Thymus (tissue), 11 donors: ENCODE results near the gene CADPS2. TPM values are rescaled to one million over a fixed set of nuclear protein-coding genes. Genes with fewer than 3 reads are reported as not detected.
"Not testable (repeated sequence)": the region's sequence is repeated elsewhere in the genome, so short reads cannot be mapped to it uniquely, and the experiment has no call there.

ENCODE experiments used
- DNase-seq, 9 donors: peaks; one replicate each; pipeline ENCODE4 v3.0.0-alpha.2; 2013; ENCODE audit warnings: low spot score in 9 of 9, low read depth in 6 of 9, missing footprints in 1 of 9
- H3K27ac ChIP-seq, 2 donors: one replicate each; pipeline ENCODE4 v1.5.1; 2013; ENCODE audit warnings: control low read depth in 1 of 2, low read depth in 1 of 2, low read length in 1 of 2, mild to moderate bottlenecking in 1 of 2, moderate library complexity in 1 of 2
- H3K27me3 ChIP-seq, 2 donors: one replicate each; pipeline ENCODE4 v1.5.1; 2013; ENCODE audit warnings: low read length in 1 of 2; ENCODE audit not compliant: control insufficient read depth in 2 of 2, insufficient read depth in 1 of 2
- H3K36me3 ChIP-seq, 2 donors: one replicate each; pipeline ENCODE4 v1.5.1; 2013; ENCODE audit warnings: low read length in 1 of 2, mild to moderate bottlenecking in 1 of 2, moderate library complexity in 1 of 2; ENCODE audit not compliant: control insufficient read depth in 2 of 2, insufficient read depth in 2 of 2
- H3K4me1 ChIP-seq, 2 donors: one replicate each; pipeline ENCODE4 v1.5.1; 2013; ENCODE audit warnings: low read length in 2 of 2; ENCODE audit not compliant: control insufficient read depth in 2 of 2, insufficient read depth in 2 of 2
- H3K4me3 ChIP-seq, 2 donors: one replicate each; pipeline ENCODE4 v1.5.1; 2013; ENCODE audit warnings: low read length in 2 of 2, control low read depth in 1 of 2, mild to moderate bottlenecking in 1 of 2
- H3K9me3 ChIP-seq, 2 donors: one replicate each; pipeline ENCODE4 v1.5.1; 2013; ENCODE audit warnings: low read length in 1 of 2, mild to moderate bottlenecking in 1 of 2; ENCODE audit not compliant: control insufficient read depth in 2 of 2, insufficient read depth in 1 of 2
- WGBS: extraction: QIAGEN DNeasy Blood & Tissue Kit; methylation state at CpG from one replicate; pipeline ENCODE4 v1.1.7; 2013; 5-methylcytosine and 5-hydroxymethylcytosine counted together
- polyA plus RNA-seq: library from polyadenylated mRNA; stranded (reverse); fragments of 200-250 nt; gene quantifications from one replicate; pipeline ENCODE4 v1.2.3, GENCODE V29; 2013
- total RNA-seq: library from RNA; stranded (reverse); fragments of 120-200 nt; gene quantifications from one replicate; pipeline ENCODE4 v1.2.4, GENCODE V29; 2013
- donor health status: healthy.

The CADPS2 gene
- total and polyA plus RNA-seq, 2 donors, result 7.4 to 9.5 TPM

- DNase-seq, result no peak
- Histone ChIP-seq H3K36me3 (no peaks in the 10 kb centered on the region), H3K27ac (no peak overlapping the region), H3K4me1 (no peaks in the 10 kb centered on the region), H3K4me3 (no peak overlapping the region), H3K9me3 (no peaks in the 10 kb centered on the region), H3K27me3 (no peaks in the 10 kb centered on the region)
- WGBS, result 96% methylated on average over 1 of the region's 1 CpG
Measured at GRCh38 chr7:122290476-122290875, 595.8 kb downstream of the CADPS2 start.

DNA sequence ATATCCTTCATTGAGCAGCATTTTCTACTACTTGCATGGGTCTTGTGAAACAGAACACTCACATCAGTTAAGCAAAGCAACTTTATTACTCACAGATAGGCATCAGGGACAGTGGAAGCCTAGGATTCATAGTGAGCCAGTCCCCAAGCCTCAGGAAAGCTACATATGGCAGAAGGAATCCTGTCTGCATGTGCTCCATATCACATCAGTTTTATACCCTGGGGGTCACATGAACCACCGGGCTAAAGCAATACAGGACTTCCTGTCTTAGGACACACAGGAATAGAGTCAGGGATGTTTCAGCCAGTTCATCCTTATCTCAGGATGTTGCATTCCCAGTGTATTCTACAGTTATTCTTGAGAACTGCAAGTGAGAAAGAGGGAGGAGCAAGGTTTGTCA, 596.8 kb downstream of the CADPS2 start:
- Histone ChIP-seq H3K4me1 (no peaks in the 10 kb centered on the region), H3K4me3 (no peak overlapping the region), H3K9me3 (no peaks in the 10 kb centered on the region), H3K36me3 (no peaks in the 10 kb centered on the region), H3K27me3 (no peaks in the 10 kb centered on the region), H3K27ac (no peak overlapping the region)
- WGBS, result 36% methylated on average over 1 of the region's 1 CpG
- DNase-seq, result no peak

DNA sequence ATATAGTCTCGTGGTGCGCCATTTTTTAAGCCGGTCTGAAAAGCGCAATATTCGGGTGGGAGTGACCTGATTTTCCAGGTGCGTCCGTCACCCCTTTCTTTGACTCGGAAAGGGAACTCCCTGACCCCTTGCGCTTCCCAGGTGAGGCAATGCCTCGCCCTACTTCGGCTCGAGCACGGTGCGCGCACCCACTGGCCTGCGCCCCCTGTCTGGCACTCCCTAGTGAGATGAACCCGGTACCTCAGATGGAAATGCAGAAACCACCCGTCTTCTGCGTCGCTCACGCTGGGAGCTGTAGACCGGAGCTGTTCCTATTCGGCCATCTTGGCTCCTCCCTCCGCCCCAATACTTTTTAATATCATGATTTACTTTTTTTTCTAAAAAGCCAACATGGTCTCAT, 601.7 kb downstream of the CADPS2 start:
- not testable (repeated sequence) for H3K27ac ChIP-seq, H3K4me1 ChIP-seq, H3K4me3 ChIP-seq, H3K27me3 ChIP-seq, H3K9me3 ChIP-seq, H3K36me3 ChIP-seq, DNase-seq
- WGBS, result 91% methylated on average over 15 of the region's 24 CpGs

DNA sequence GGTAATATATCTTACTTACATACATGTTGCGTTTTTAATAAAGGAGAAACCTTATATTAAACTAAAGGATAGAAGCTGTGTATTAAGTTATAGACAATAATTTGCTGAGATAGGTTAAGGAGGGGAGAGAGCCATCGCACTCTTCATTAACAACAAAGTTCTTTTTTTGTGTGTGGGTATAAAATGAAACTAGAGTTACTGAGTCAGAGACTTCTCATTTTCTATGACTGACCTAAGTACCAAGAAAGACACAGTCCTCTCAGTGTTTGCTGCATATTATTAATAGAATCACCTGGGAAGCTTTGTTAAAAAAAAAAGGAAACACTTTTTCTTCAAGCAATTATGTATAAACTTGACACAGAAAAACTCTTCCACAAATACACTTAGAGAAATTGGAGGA, 613.1 kb downstream of the CADPS2 start:
- 93% methylated on average over 2 of the region's 2 CpGs for WGBS
- Histone ChIP-seq H3K9me3 (no peaks in the 10 kb centered on the region), H3K27ac (no peak overlapping the region), H3K4me1 (no peaks in the 10 kb centered on the region), H3K27me3 (no peaks in the 10 kb centered on the region), H3K36me3 (no peaks in the 10 kb centered on the region), H3K4me3 (no peak overlapping the region)
- DNase-seq, result no peak

DNA sequence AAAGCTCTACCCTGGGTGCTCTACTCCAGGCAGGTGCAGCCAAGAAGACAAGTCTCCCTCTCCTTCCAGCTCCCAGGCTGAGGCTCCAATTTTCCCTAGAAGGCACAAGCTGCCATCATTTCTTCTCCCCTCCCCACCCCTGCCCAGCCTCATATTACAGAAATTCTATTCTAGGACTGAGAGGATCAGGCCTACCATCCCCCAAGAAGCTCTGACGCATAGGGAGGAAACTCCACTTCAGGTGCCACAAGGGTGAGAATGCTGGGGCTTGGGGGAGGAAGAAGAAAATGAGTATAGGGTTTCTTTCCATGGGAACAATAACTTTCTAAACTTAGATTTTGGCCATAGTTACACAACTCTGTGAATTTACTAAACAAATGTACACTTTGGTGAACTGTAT, 617.0 kb downstream of the CADPS2 start:
- no peaks in the 10 kb centered on the region for H3K9me3 ChIP-seq
- no peak for DNase-seq
- WGBS, result 61% methylated on average over 1 of the region's 1 CpG

More for the DNA sequence above, 617.0 kb downstream of the CADPS2 start:
- Histone ChIP-seq H3K36me3 (no peaks in the 10 kb centered on the region), H3K27ac (no peak overlapping the region), H3K4me3 (no peak overlapping the region), H3K4me1 (no peaks in the 10 kb centered on the region), H3K27me3 (no peaks in the 10 kb centered on the region)

Other genes starting within 250 kb of the CADPS2 start
- gene RNF133, start 187.3 kb downstream of the CADPS2 start, total RNA-seq, result 0.19 TPM
- gene RNF133, start 187.3 kb downstream of the CADPS2 start, polyA plus RNA-seq, result 0.02 TPM
- gene RNF148, start 183.5 kb downstream of the CADPS2 start, total RNA-seq, result 0.24 TPM
- 0.11 TPM for gene RNF148, start 183.5 kb downstream of the CADPS2 start, polyA plus RNA-seq
- not detected for gene TAS2R16, start 109.2 kb upstream of the CADPS2 start, total RNA-seq
- not detected for gene TAS2R16, start 109.2 kb upstream of the CADPS2 start, polyA plus RNA-seq